ENCODE data around the gene RTN4.
"Not testable (repeated sequence)": the region's sequence is repeated elsewhere in the genome, so short reads cannot be mapped to it uniquely, and the experiment has no call there.

RTN4 gene

GRCh38 chr2:55006306-55006705, 43.9 kb downstream of the RTN4 start:
- no peak for DNase-seq (ENCODE audit: low spot score)

- no peak for DNase-seq (ENCODE audit: low spot score)
These were observed 46.3 kb downstream of the RTN4 start for GRCh38 chr2:55003706-55004639.

- DNase-seq (ENCODE audit: low spot score): no peak
These were observed 48.5 kb downstream of the RTN4 start for GRCh38 chr2:55001716-55002115.

- DNase-seq (ENCODE audit: low spot score): no peak
These were observed 49.9 kb downstream of the RTN4 start for GRCh38 chr2:55000341-55000740.

GRCh38 chr2:54999182-54999581, 51.1 kb downstream of the RTN4 start:
- DNase-seq (ENCODE audit: low spot score): no peak

GRCh38 chr2:54997826-54998225, 52.4 kb downstream of the RTN4 start:
- no peak for DNase-seq (ENCODE audit: low spot score)

GRCh38 chr2:54995553-54995952, 54.7 kb downstream of the RTN4 start:
- DNase-seq (ENCODE audit: low spot score): no peak

GRCh38 chr2:54990694-54991093, 59.6 kb downstream of the RTN4 start:
- DNase-seq (ENCODE audit: low spot score): not testable (repeated sequence)

GRCh38 chr2:54988612-54989011, 61.6 kb downstream of the RTN4 start:
- DNase-seq (ENCODE audit: low spot score): no peak

- DNase-seq (ENCODE audit: low spot score): no peak
These were observed 64.0 kb downstream of the RTN4 start for GRCh38 chr2:54986264-54986663.

- no peak for DNase-seq (ENCODE audit: low spot score)
These were observed 65.8 kb downstream of the RTN4 start for GRCh38 chr2:54984476-54984875.

- no peak for DNase-seq (ENCODE audit: low spot score)
These were observed 66.7 kb downstream of the RTN4 start for GRCh38 chr2:54983345-54984220.

- no peak for DNase-seq (ENCODE audit: low spot score)
These were observed 68.9 kb downstream of the RTN4 start for GRCh38 chr2:54981385-54981784.

- DNase-seq (ENCODE audit: low spot score): no peak
These were observed 70.8 kb downstream of the RTN4 start for GRCh38 chr2:54979321-54980044.

- no peak for DNase-seq (ENCODE audit: low spot score)
These were observed 73.1 kb downstream of the RTN4 start for GRCh38 chr2:54977149-54977548.

- DNase-seq (ENCODE audit: low spot score): no peak
These were observed 74.4 kb downstream of the RTN4 start for GRCh38 chr2:54975598-54976492.

GRCh38 chr2:54975175-54975574, 75.1 kb downstream of the RTN4 start:
- DNase-seq (ENCODE audit: low spot score): no peak

GRCh38 chr2:54969940-54970338, 80.3 kb downstream of the RTN4 start:
- no peak for DNase-seq (ENCODE audit: low spot score)

GRCh38 chr2:54969295-54969939, 80.8 kb downstream of the RTN4 start:
- no peak for DNase-seq (ENCODE audit: low spot score)

GRCh38 chr2:54968561-54969218, 81.6 kb downstream of the RTN4 start:
- DNase-seq (ENCODE audit: low spot score): no peak
